Loucy (cell line): ENCODE data around the gene LGALS9.

Experiments used
- CTCF ChIP-seq: fragments of 200-600 bp; sonication (generic); conservative IDR thresholded peaks from 2 replicates; pipeline ENCODE4 v1.5.1; 2014; ENCODE audit warnings: mild to moderate bottlenecking, antibody characterized with exemption, low read length
- EZH2phosphoT487 ChIP-seq: fragments of 200-600 bp; IDR thresholded peaks from 2 replicates; pipeline ENCODE4 v1.6.1; 2018; ENCODE audit warnings: antibody characterized with exemption, mild to moderate bottlenecking, moderate library complexity, borderline replicate concordance

DNA sequence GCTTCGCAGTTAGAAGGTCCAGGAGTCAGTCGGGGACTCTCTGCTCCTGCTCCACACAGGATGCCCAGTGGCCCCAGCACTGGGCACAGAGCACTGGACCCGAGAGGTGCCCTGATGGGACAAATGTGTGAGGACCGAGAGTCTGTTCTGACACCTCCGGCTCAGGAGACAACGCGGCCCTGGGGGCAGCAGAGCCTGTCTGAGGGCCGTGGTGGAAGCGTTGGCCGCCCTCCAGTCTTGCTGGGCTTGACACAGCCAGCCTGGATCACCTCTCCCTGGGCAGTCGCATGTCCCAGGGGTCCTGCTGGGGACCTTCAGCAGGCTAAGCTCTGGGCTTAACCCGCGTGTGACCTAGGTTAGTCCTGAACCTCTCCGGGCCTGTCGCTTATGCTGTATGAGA is 23.1 kb downstream of the LGALS9 start:
- TF ChIP-seq CTCF = no peak
- no peak for TF ChIP-seq EZH2phosphoT487
